ENCODE measurements around the gene TNRC6A. TPM values are rescaled to one million over a fixed set of nuclear protein-coding genes. Genes with fewer than 3 reads are reported as not detected.
A peak's percentile ranks its signal among the peaks of the same experiment; 100 is the strongest.
"Not testable (repeated sequence)": the region's sequence is repeated elsewhere in the genome, so short reads cannot be mapped to it uniquely, and the experiment has no call there.

TNRC6A gene
- total RNA-seq, 1 experiment from 2014 or later = 41.6 TPM

DNA sequence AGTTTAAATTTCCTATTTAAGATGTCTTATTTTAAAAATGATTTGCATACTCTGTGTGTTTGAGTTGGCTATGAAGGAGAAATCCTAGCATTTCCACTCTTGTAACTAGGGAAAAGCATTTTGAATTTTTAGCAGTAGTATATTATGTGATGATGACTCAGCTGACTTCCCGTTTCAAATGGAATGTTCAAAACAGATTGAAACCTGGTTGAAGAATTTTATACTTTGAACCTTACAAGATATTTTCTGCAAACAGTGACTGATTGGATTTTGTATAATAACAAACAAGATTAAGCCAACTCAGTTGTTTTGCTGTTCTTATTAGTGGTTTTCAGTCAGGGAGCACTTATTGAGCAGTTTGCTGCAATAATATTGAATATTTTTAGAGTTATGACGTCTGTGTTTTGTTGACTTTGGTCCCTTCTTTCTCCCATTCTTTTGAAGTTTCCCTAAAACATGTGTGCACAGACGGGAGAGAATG is 8.0 kb downstream of the TNRC6A start:
- H3K9me3 Mint-ChIP-seq (ENCODE audit: unreplicated experiment) = no peaks in the 10 kb centered on the region
- H3K27ac Mint-ChIP-seq (ENCODE audit: low read depth, unreplicated experiment) = peak overlapping the region; percentile 84
- peak overlapping the region; percentile 37 for H3K4me3 Mint-ChIP-seq (ENCODE audit: unreplicated experiment)
- TF ChIP-seq, protein P1, sequence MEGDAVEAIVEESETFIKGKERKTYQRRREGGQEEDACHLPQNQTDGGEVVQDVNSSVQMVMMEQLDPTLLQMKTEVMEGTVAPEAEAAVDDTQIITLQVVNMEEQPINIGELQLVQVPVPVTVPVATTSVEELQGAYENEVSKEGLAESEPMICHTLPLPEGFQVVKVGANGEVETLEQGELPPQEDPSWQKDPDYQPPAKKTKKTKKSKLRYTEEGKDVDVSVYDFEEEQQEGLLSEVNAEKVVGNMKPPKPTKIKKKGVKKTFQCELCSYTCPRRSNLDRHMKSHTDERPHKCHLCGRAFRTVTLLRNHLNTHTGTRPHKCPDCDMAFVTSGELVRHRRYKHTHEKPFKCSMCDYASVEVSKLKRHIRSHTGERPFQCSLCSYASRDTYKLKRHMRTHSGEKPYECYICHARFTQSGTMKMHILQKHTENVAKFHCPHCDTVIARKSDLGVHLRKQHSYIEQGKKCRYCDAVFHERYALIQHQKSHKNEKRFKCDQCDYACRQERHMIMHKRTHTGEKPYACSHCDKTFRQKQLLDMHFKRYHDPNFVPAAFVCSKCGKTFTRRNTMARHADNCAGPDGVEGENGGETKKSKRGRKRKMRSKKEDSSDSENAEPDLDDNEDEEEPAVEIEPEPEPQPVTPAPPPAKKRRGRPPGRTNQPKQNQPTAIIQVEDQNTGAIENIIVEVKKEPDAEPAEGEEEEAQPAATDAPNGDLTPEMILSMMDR (IDR thresholded peaks at IDR 0.05; ENCODE audit: unreplicated experiment) = no peak
- peaks cover 44% of the 10 kb centered on the region for H3K4me1 Mint-ChIP-seq (ENCODE audit: insufficient read depth, unreplicated experiment)
- H3K27me3 Mint-ChIP-seq (ENCODE audit: insufficient read depth, unreplicated experiment) = no peaks in the 10 kb centered on the region
- no TSS peak for BruUV-seq (replicated peaks)
- DNase-seq (ENCODE audit: unreplicated experiment) = no peak
- intact Hi-C loops (cut with micrococcal nuclease) = no loop called here
- peaks cover 51% of the 10 kb centered on the region for H3K36me3 Mint-ChIP-seq (ENCODE audit: insufficient read depth, unreplicated experiment)
- ChIA-PET POLR2A (interaction anchor here (0.9 to 1.9 kb wide), 6 partner anchors 9 to 200 kb away, joined by 3 to 16 read pairs (median 6); no protein-coding TSS in a partner anchor), CTCF (interaction anchor here (1.1 to 1.3 kb wide), 2 partner anchors 157 to 171 kb away, joined by 3 to 4 read pairs; no protein-coding TSS in a partner anchor)

DNA sequence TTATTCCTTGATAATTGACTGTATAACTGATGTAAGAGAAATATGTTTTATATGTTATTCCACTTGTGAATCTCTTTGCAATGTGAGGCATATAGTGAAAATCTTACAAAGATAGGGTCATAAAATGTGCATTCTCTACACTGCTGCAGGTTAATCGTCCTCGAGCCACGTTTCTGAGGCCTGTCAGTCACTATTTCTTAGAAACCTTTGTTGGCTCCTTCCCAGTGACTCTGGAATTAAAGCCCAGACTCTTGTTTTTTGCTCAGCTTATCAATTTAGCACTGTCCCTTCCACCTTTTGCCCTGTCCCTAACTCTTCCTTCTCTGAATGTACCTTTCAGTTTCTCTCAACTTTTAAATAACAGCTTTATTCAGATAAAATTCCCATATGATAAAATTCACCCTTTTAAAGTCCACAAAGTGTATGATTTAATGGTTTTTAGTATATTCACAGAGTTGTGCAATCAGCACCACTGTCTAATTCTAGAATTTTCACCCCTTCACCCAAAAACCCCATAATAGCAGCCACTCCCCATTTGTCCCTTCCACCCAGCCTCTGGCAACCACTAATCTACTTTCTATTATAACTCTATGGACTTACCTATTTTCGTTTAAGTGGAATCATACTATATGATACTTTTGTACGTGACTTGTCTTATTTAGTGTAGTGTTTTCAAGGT is 8.6 kb downstream of the TNRC6A start:
- CTCF ChIA-PET = interaction anchor here (0.6 kb wide), 1 partner anchor 19 kb away, joined by 3 read pairs; no protein-coding TSS in a partner anchor
- TF ChIP-seq, protein P1 (IDR thresholded peaks at IDR 0.05; ENCODE audit: unreplicated experiment) = no peak
- POLR2A ChIA-PET = interaction anchor here (0.9 to 1.9 kb wide), 4 partner anchors 8 to 201 kb away, joined by 3 to 10 read pairs (median 5); no protein-coding TSS in a partner anchor
- intact Hi-C loops (cut with micrococcal nuclease) = no loop called here
- Mint-ChIP-seq H3K4me3 (ENCODE audit: unreplicated experiment) (peak overlapping the region; percentile 45), H3K27ac (ENCODE audit: low read depth, unreplicated experiment) (peak overlapping the region; percentile 84), H3K4me1 (ENCODE audit: insufficient read depth, unreplicated experiment) (peaks cover 44% of the 10 kb centered on the region), H3K36me3 (ENCODE audit: insufficient read depth, unreplicated experiment) (peaks cover 51% of the 10 kb centered on the region), H3K27me3 (ENCODE audit: insufficient read depth, unreplicated experiment) (no peaks in the 10 kb centered on the region), H3K9me3 (ENCODE audit: unreplicated experiment) (no peaks in the 10 kb centered on the region)
- no peak for DNase-seq (ENCODE audit: unreplicated experiment)
- no TSS peak for BruUV-seq (replicated peaks)

DNA sequence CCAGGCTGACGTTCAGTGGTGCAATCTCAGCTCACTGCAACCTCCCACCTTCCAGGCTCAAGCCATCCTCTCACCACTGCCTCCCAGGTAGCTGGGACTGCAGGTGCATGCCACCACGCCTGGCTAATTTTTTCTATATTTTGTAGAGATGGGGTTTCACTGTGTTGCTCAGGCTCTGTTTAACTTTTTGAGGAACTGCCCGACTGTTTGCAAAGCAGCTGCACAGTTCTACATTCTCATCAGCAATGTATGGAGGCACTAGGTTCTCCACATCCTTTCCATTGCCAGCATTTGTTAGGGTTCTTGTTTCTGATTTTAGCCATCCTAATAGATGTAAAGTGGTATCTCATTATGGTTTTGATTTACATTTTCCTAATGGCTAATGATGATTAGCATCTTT is 9.4 kb downstream of the TNRC6A start:
- POLR2A ChIA-PET = interaction anchor here (1.1 to 1.8 kb wide), 2 partner anchors 9 to 10 kb away, joined by 3 to 5 read pairs; no protein-coding TSS in a partner anchor
- no peak for DNase-seq (ENCODE audit: unreplicated experiment)
- H3K27me3 Mint-ChIP-seq (ENCODE audit: insufficient read depth, unreplicated experiment) = no peaks in the 10 kb centered on the region
- no peak overlapping the region for H3K27ac Mint-ChIP-seq (ENCODE audit: low read depth, unreplicated experiment)
- no peak overlapping the region for H3K4me3 Mint-ChIP-seq (ENCODE audit: unreplicated experiment)
- CTCF ChIA-PET = interaction anchor here (0.6 to 1.4 kb wide), 3 partner anchors 8 to 18 kb away, joined by 3 to 4 read pairs (median 3); no protein-coding TSS in a partner anchor
- H3K36me3 Mint-ChIP-seq (ENCODE audit: insufficient read depth, unreplicated experiment) = peaks cover 46% of the 10 kb centered on the region
- no peaks in the 10 kb centered on the region for H3K9me3 Mint-ChIP-seq (ENCODE audit: unreplicated experiment)
- TF ChIP-seq, protein P1 (IDR thresholded peaks at IDR 0.05; ENCODE audit: unreplicated experiment) = no peak
- intact Hi-C loops (cut with micrococcal nuclease) = no loop called here
- BruUV-seq (replicated peaks) = no TSS peak
- peaks cover 41% of the 10 kb centered on the region for H3K4me1 Mint-ChIP-seq (ENCODE audit: insufficient read depth, unreplicated experiment)

DNA sequence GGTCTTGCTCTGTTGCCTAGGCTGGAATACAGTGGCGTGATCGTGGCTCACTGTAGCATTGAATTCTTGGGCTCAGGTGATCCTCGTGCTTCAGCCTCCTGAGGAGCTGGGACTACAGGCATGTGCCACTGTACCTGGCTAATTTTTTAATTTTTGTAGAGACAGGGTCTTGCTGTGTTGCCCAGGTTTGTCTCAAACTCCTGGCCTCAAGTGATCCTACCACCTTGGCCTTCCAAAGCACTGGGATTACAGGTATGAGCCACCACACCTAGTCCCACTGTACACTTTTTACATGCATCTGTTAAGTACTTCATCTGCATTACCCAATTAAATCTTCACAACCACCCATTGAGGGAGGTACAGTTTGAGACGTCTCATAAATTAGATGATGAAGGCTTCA is 12.4 kb downstream of the TNRC6A start:
- Mint-ChIP-seq H3K4me3 (ENCODE audit: unreplicated experiment) (no peak overlapping the region), H3K4me1 (ENCODE audit: insufficient read depth, unreplicated experiment) (peaks cover 42% of the 10 kb centered on the region), H3K36me3 (ENCODE audit: insufficient read depth, unreplicated experiment) (peaks cover 28% of the 10 kb centered on the region), H3K27ac (ENCODE audit: low read depth, unreplicated experiment) (no peak overlapping the region), H3K9me3 (ENCODE audit: unreplicated experiment) (no peaks in the 10 kb centered on the region), H3K27me3 (ENCODE audit: insufficient read depth, unreplicated experiment) (no peaks in the 10 kb centered on the region)
- BruUV-seq (replicated peaks) = no TSS peak
- TF ChIP-seq, protein P1 (IDR thresholded peaks at IDR 0.05; ENCODE audit: unreplicated experiment) = no peak
- intact Hi-C loops (cut with micrococcal nuclease) = no loop called here
- CTCF ChIA-PET = interaction anchor here (1.0 kb wide), 1 partner anchor 116 kb away, joined by 3 read pairs; no protein-coding TSS in a partner anchor
- DNase-seq (ENCODE audit: unreplicated experiment) = no peak
- POLR2A ChIA-PET = interaction anchor here (0.8 to 1.5 kb wide), 3 partner anchors 11 to 14 kb away, joined by 3 to 4 read pairs (median 3); no protein-coding TSS in a partner anchor

DNA sequence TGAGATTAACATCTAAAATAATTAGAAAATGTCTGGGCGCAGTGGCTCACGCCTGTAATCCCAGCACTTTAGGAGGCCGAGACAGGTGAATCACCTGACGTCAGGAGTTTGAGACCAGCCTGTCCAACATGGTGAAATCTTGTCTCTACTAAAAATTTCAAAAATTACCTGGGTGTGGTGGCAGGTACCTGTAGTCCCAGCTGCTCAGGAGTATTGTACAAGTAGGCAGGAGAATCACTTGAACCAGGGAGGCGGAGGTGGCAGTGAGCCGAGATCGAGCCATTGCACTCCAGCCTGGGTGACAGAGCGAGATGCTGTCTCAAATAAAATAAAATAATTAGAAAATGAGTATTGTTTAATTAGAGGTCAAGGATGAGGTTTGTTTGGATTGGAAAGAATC is 13.2 kb downstream of the TNRC6A start:
- intact Hi-C loops (cut with micrococcal nuclease); H3K4me3 Mint-ChIP-seq (ENCODE audit: unreplicated experiment); CTCF ChIA-PET; H3K27me3 Mint-ChIP-seq (ENCODE audit: insufficient read depth, unreplicated experiment); BruUV-seq (replicated peaks); H3K27ac Mint-ChIP-seq (ENCODE audit: low read depth, unreplicated experiment); DNase-seq (ENCODE audit: unreplicated experiment); H3K9me3 Mint-ChIP-seq (ENCODE audit: unreplicated experiment); POLR2A ChIA-PET: not testable (repeated sequence)
- peaks cover 28% of the 10 kb centered on the region for H3K36me3 Mint-ChIP-seq (ENCODE audit: insufficient read depth, unreplicated experiment)
- peaks cover 45% of the 10 kb centered on the region for H3K4me1 Mint-ChIP-seq (ENCODE audit: insufficient read depth, unreplicated experiment)

Data from MCF 10A (cell line).